Neuronal stem cell (in vitro differentiated cells): Measurements from ENCODE around the gene ALPK3.
A peak's percentile ranks its signal among the peaks of the same experiment; 100 is the strongest.

ENCODE experiments used
- DNase-seq: peaks from one replicate; pipeline ENCODE4 v3.0.0-alpha.2; 2013; ENCODE audit warnings: low spot score
- H2AFZ ChIP-seq: one replicate; pipeline ENCODE4 v1.6.1; 2013; ENCODE audit warnings: mild to moderate bottlenecking, low read length, inconsistent platforms
- H2AK5ac ChIP-seq: 2 replicates; pipeline ENCODE4 v1.6.1; 2013; ENCODE audit warnings: low read depth, mild to moderate bottlenecking, inconsistent platforms, low read length, moderate library complexity, mixed read lengths
- H2BK120ac ChIP-seq: 2 replicates; pipeline ENCODE4 v1.6.1; 2013; ENCODE audit warnings: low read depth, mild to moderate bottlenecking, inconsistent platforms, low read length, moderate library complexity, mixed read lengths
- H2BK12ac ChIP-seq: one replicate; pipeline ENCODE4 v1.6.1; 2013; ENCODE audit warnings: low read length, inconsistent platforms
- H2BK15ac ChIP-seq: 2 replicates; pipeline ENCODE4 v1.6.1; 2013; ENCODE audit warnings: mild to moderate bottlenecking, low read length, inconsistent platforms, mixed read lengths
- H2BK5ac ChIP-seq: one replicate; pipeline ENCODE4 v1.6.1; 2013; ENCODE audit warnings: inconsistent platforms, mild to moderate bottlenecking, low read length, moderate library complexity
- H3K14ac ChIP-seq: one replicate; pipeline ENCODE4 v1.6.1; 2013; ENCODE audit warnings: low read length, inconsistent platforms
- H3K18ac ChIP-seq: 2 replicates; pipeline ENCODE4 v1.6.1; 2013; ENCODE audit warnings: low read length, inconsistent platforms
- H3K23ac ChIP-seq: 2 replicates; pipeline ENCODE4 v1.6.1; 2013; ENCODE audit warnings: low read depth, mild to moderate bottlenecking, mixed read lengths, low read length, inconsistent platforms; ENCODE audit not compliant: poor library complexity
- H3K27ac ChIP-seq: replicated peaks from 3 replicates; pipeline ENCODE4 v1.5.1; 2013; ENCODE audit warnings: low read length, inconsistent platforms
- H3K27me3 ChIP-seq, 3 experiments: 2 replicates each; pipeline ENCODE4 v1.6.1; 2013; ENCODE audit warnings: low read length in 3 of 3, mild to moderate bottlenecking in 2 of 3, inconsistent platforms in 1 of 3, low read depth in 1 of 3, mixed read lengths in 1 of 3, moderate library complexity in 1 of 3; ENCODE audit not compliant: control insufficient read depth in 3 of 3, insufficient read depth in 3 of 3
- H3K36me3 ChIP-seq, 2 donors: replicated peaks in 1 of 2; 2 replicates each; pipeline ENCODE4 v1.6.1; 2013; ENCODE audit warnings: low read length in 2 of 2; ENCODE audit not compliant: control insufficient read depth in 2 of 2, insufficient read depth in 2 of 2
- H3K4ac ChIP-seq: 2 replicates; pipeline ENCODE4 v1.6.1; 2013; ENCODE audit warnings: inconsistent platforms, mild to moderate bottlenecking, low read length, moderate library complexity
- H3K4me1 ChIP-seq, 2 donors: 1 replicate in 1 of 2; 2 replicates in 1 of 2; pipeline ENCODE4 v1.6.1; 2013; ENCODE audit warnings: low read length in 2 of 2, low read depth in 1 of 2; ENCODE audit not compliant: control insufficient read depth in 2 of 2, insufficient read depth in 1 of 2
- H3K4me2 ChIP-seq: one replicate; pipeline ENCODE4 v1.6.1; 2013; ENCODE audit warnings: mild to moderate bottlenecking, low read length, inconsistent platforms; ENCODE audit not compliant: insufficient read depth, poor library complexity, severe bottlenecking
- H3K4me3 ChIP-seq, 2 donors: 2 replicates each; pipeline ENCODE4 v1.5.1; 2013; ENCODE audit warnings: low read length in 2 of 2, mild to moderate bottlenecking in 2 of 2, inconsistent platforms in 1 of 2, moderate library complexity in 1 of 2
- H3K79me1 ChIP-seq: one replicate; pipeline ENCODE4 v1.6.1; 2013; ENCODE audit warnings: low read depth, mild to moderate bottlenecking, inconsistent platforms, low read length, moderate library complexity
- H3K9ac ChIP-seq: one replicate; pipeline ENCODE4 v1.6.1; 2013; ENCODE audit warnings: mild to moderate bottlenecking, low read depth, low read length, inconsistent platforms; ENCODE audit not compliant: poor library complexity
- H3K9me3 ChIP-seq, 2 donors: replicated peaks in 1 of 2; 2 replicates each; pipeline versions ENCODE3 to v1.6.1; 2013; ENCODE audit warnings: low read length in 2 of 2, mild to moderate bottlenecking in 2 of 2, inconsistent platforms in 1 of 2, low read depth in 1 of 2, mixed read lengths in 1 of 2, moderate library complexity in 1 of 2; ENCODE audit not compliant: control insufficient read depth in 2 of 2, insufficient read depth in 1 of 2
- H4K8ac ChIP-seq: one replicate; pipeline ENCODE4 v1.6.1; 2013; ENCODE audit warnings: low read depth, mild to moderate bottlenecking, inconsistent platforms, low read length, moderate library complexity
- H4K91ac ChIP-seq: one replicate; pipeline ENCODE4 v1.6.1; 2013; ENCODE audit warnings: low read length, low read depth, mild to moderate bottlenecking, inconsistent platforms; ENCODE audit not compliant: poor library complexity
- WGBS, 2 donors: extraction: QIAGEN DNeasy Blood & Tissue Kit; methylation state at CpG; one replicate each; pipeline ENCODE4 v1.1.7; 2013; ENCODE audit warnings: missing lambda C conversion rate in 2 of 2, mixed read lengths in 1 of 2; ENCODE audit not compliant: insufficient read length in 2 of 2, insufficient replicate concordance in 1 of 2; ENCODE audit errors: extremely low coverage in 2 of 2; 5-methylcytosine and 5-hydroxymethylcytosine counted together

Gene ALPK3

GRCh38 chr15:84818261-84819131 is 1.3 kb downstream of the ALPK3 start:
- peak overlapping the region; percentile 51 for H2AFZ ChIP-seq
- no peak overlapping the region for H3K9ac ChIP-seq
- H2BK12ac ChIP-seq: no peak overlapping the region
- H2AK5ac ChIP-seq: no peak overlapping the region
- no peak overlapping the region for H2BK15ac ChIP-seq
- peak overlapping the region; percentile 8 for H2BK5ac ChIP-seq
- H3K4me1 ChIP-seq: peaks cover 21 to 26% of the 10 kb centered on the region in 2 donors
- no peaks in the 10 kb centered on the region for H3K9me3 ChIP-seq
- H3K36me3 ChIP-seq: no peaks in the 10 kb centered on the region
- no peak overlapping the region for H4K8ac ChIP-seq
- no peak overlapping the region for H2BK120ac ChIP-seq
- H3K4ac ChIP-seq: no peak overlapping the region
- DNase-seq: peak; percentile 31
- H3K27ac ChIP-seq: no peak overlapping the region
- H3K4me2 ChIP-seq: no peak overlapping the region
- H3K18ac ChIP-seq: no peak overlapping the region
- no peak overlapping the region for H3K4me3 ChIP-seq
- no CpG with 5 or more reads among the region's 9 CpGs for WGBS, 2 donors
- no peak overlapping the region for H3K23ac ChIP-seq
- H3K27me3 ChIP-seq: no peaks in the 10 kb centered on the region
- no peak overlapping the region for H3K14ac ChIP-seq
- no peaks in the 10 kb centered on the region for H3K79me1 ChIP-seq
- no peak overlapping the region for H4K91ac ChIP-seq

- H3K14ac ChIP-seq: no peak overlapping the region
- no CpG with 5 or more reads among the region's 3 CpGs for WGBS, 2 donors
- H3K27me3 ChIP-seq: no peaks in the 10 kb centered on the region
- no peak overlapping the region for H4K8ac ChIP-seq
- H3K23ac ChIP-seq: peak overlapping the region; percentile 28
- H3K4me3 ChIP-seq: no peak overlapping the region
- H2BK15ac ChIP-seq: peak overlapping the region; percentile 17
- H3K9ac ChIP-seq: no peak overlapping the region
- H3K4ac ChIP-seq: no peak overlapping the region
- H2BK5ac ChIP-seq: peak overlapping the region; percentile 3
- H3K4me1 ChIP-seq: peaks cover 21 to 26% of the 10 kb centered on the region in 2 donors
- H3K18ac ChIP-seq: peak overlapping the region; percentile 89
- no peaks in the 10 kb centered on the region for H3K9me3 ChIP-seq
- H4K91ac ChIP-seq: no peak overlapping the region
- peak overlapping the region; percentile 19 for H2BK12ac ChIP-seq
- no peaks in the 10 kb centered on the region for H3K79me1 ChIP-seq
- H2BK120ac ChIP-seq: no peak overlapping the region
- H3K36me3 ChIP-seq: no peaks in the 10 kb centered on the region
- H3K4me2 ChIP-seq: no peak overlapping the region
- H2AK5ac ChIP-seq: no peak overlapping the region
- no peak for DNase-seq
- H3K27ac ChIP-seq: no peak overlapping the region
- peak overlapping the region; percentile 51 for H2AFZ ChIP-seq
Observed at GRCh38 chr15:84819291-84819768, 2.2 kb downstream of the ALPK3 start.

- H2BK12ac ChIP-seq: no peak overlapping the region
- H3K79me1 ChIP-seq: no peaks in the 10 kb centered on the region
- no peaks in the 10 kb centered on the region for H3K27me3 ChIP-seq
- H3K14ac ChIP-seq: no peak overlapping the region
- no peak for DNase-seq
- H3K23ac ChIP-seq: peak overlapping the region; percentile 28
- H2AK5ac ChIP-seq: no peak overlapping the region
- no peak overlapping the region for H3K4me2 ChIP-seq
- WGBS, 2 donors: no CpG with 5 or more reads among the region's 2 CpGs
- H3K9ac ChIP-seq: no peak overlapping the region
- peaks cover 21 to 26% of the 10 kb centered on the region in 2 donors for H3K4me1 ChIP-seq
- H3K9me3 ChIP-seq: no peaks in the 10 kb centered on the region
- peak overlapping the region; percentile 3 for H2BK5ac ChIP-seq
- no peak overlapping the region for H3K4me3 ChIP-seq
- no peak overlapping the region for H3K18ac ChIP-seq
- no peak overlapping the region for H2BK120ac ChIP-seq
- no peak overlapping the region for H3K27ac ChIP-seq
- H2AFZ ChIP-seq: no peak overlapping the region
- no peak overlapping the region for H4K91ac ChIP-seq
- no peaks in the 10 kb centered on the region for H3K36me3 ChIP-seq
- no peak overlapping the region for H3K4ac ChIP-seq
- peak overlapping the region; percentile 17 for H2BK15ac ChIP-seq
- H4K8ac ChIP-seq: no peak overlapping the region
Observed at GRCh38 chr15:84819791-84820190, 2.6 kb downstream of the ALPK3 start.

- Histone ChIP-seq H3K4me2 (no peak overlapping the region), H2BK120ac (no peak overlapping the region), H4K8ac (no peak overlapping the region), H2BK12ac (no peak overlapping the region), H2AFZ (no peak overlapping the region), H2BK5ac (no peak overlapping the region), H3K23ac (no peak overlapping the region), H3K9me3 (no peaks in the 10 kb centered on the region), H3K27ac (no peak overlapping the region), H3K27me3 (no peaks in the 10 kb centered on the region), H3K14ac (no peak overlapping the region), H3K4me1 (peaks cover 21 to 26% of the 10 kb centered on the region in 2 donors), H3K9ac (no peak overlapping the region), H2AK5ac (no peak overlapping the region), H3K18ac (no peak overlapping the region), H3K79me1 (no peaks in the 10 kb centered on the region), H3K4me3 (no peak overlapping the region), H2BK15ac (no peak overlapping the region), H3K4ac (no peak overlapping the region), H3K36me3 (no peaks in the 10 kb centered on the region), H4K91ac (no peak overlapping the region)
- no peak for DNase-seq
- WGBS, 2 donors: no CpG with 5 or more reads among the region's 8 CpGs
Observed at GRCh38 chr15:84821501-84822021, 4.4 kb downstream of the ALPK3 start.
